Osteoblast (primary cell): ENCODE data around the gene GCAT. TPM values are rescaled to one million over a fixed set of nuclear protein-coding genes. Genes with fewer than 3 reads are reported as not detected.

ENCODE experiments used
- DNase-seq: peaks from one replicate; pipeline ENCODE4 v3.0.0; 2011; ENCODE audit warnings: low spot score, mixed read lengths; ENCODE audit not compliant: insufficient read length; ENCODE audit errors: missing footprints
- H2AFZ ChIP-seq: 2 replicates; pipeline ENCODE4 v1.6.0; 2011; ENCODE audit warnings: mild to moderate bottlenecking, low read length
- H3K27ac ChIP-seq: 2 replicates; pipeline ENCODE4 v1.5.1; 2011; ENCODE audit warnings: mild to moderate bottlenecking, low read depth, low read length, moderate library complexity
- H3K27me3 ChIP-seq: 2 replicates; pipeline ENCODE4 v1.6.0; 2012; ENCODE audit warnings: mild to moderate bottlenecking, control low read depth, inconsistent platforms, low read length, moderate library complexity; ENCODE audit not compliant: insufficient read depth
- H3K36me3 ChIP-seq: 2 replicates; pipeline ENCODE4 v1.5.1; 2011; ENCODE audit warnings: mild to moderate bottlenecking, low read length, control low read depth, moderate library complexity; ENCODE audit not compliant: insufficient read depth
- H3K4me1 ChIP-seq: 2 replicates; pipeline ENCODE4 v1.5.1; 2011; ENCODE audit warnings: mild to moderate bottlenecking, low read length, control low read depth, moderate library complexity; ENCODE audit not compliant: insufficient read depth
- H3K4me2 ChIP-seq: 2 replicates; pipeline ENCODE4 v1.6.0; 2011; ENCODE audit warnings: mild to moderate bottlenecking, low read length; ENCODE audit not compliant: insufficient read depth
- H3K4me3 ChIP-seq: fragments of 200-600 bp; sonication (generic); 3 replicates; pipeline ENCODE4 v1.5.1; 2012; ENCODE audit warnings: mild to moderate bottlenecking, low read length, inconsistent platforms; ENCODE audit not compliant: insufficient read depth
- H3K79me2 ChIP-seq: 2 replicates; pipeline ENCODE4 v1.6.0; 2012; ENCODE audit warnings: mild to moderate bottlenecking, low read length, control low read depth, inconsistent platforms; ENCODE audit not compliant: insufficient read depth
- H3K9me3 ChIP-seq: 2 replicates; pipeline ENCODE4 v1.5.1; 2011; ENCODE audit warnings: low read depth, low read length, control low read depth
- H4K20me1 ChIP-seq: 2 replicates; pipeline ENCODE4 v1.6.0; 2012; ENCODE audit warnings: mild to moderate bottlenecking, low read length, control low read depth; ENCODE audit not compliant: insufficient read depth
- CTCF ChIP-seq: IDR thresholded peaks from 2 replicates; pipeline ENCODE4 v1.5.1; 2011; ENCODE audit warnings: mild to moderate bottlenecking, low read depth, low read length, moderate library complexity; ENCODE audit errors: extremely low read depth
- total RNA-seq: library from RNA; depleted of rRNA; stranded (reverse); fragments of >200 nt; gene quantifications from 2 replicates; pipeline ENCODE4 v1.2.3, GENCODE V29; 2012

Gene GCAT
- total RNA-seq, 1 donor, result 26.8 TPM

- Histone ChIP-seq H2AFZ (no peak overlapping the region), H3K27ac (peak overlapping the region; percentile 77), H3K36me3 (peaks cover 36% of the 10 kb centered on the region), H3K79me2 (no peaks in the 10 kb centered on the region), H3K27me3 (no peaks in the 10 kb centered on the region), H3K4me2 (peak overlapping the region; percentile 60), H3K4me3 (peak overlapping the region; percentile 10), H3K4me1 (peaks cover 29% of the 10 kb centered on the region), H3K9me3 (no peaks in the 10 kb centered on the region), H4K20me1 (no peaks in the 10 kb centered on the region)
- DNase-seq, result peak; percentile 76
- no peak for TF ChIP-seq CTCF
These were observed 31.1 kb upstream of the GCAT start for GRCh38 chr22:37776639-37777005.

GRCh38 chr22:37777122-37777687, 30.5 kb upstream of the GCAT start:
- Histone ChIP-seq H3K4me2 (peak overlapping the region; percentile 60), H3K4me1 (peaks cover 35% of the 10 kb centered on the region), H2AFZ (no peak overlapping the region), H3K27ac (peak overlapping the region; percentile 77), H3K4me3 (peak overlapping the region; percentile 10), H4K20me1 (no peaks in the 10 kb centered on the region), H3K36me3 (peaks cover 30% of the 10 kb centered on the region), H3K9me3 (no peaks in the 10 kb centered on the region), H3K79me2 (no peaks in the 10 kb centered on the region), H3K27me3 (no peaks in the 10 kb centered on the region)
- TF ChIP-seq CTCF, result no peak
- DNase-seq, result peak; percentile 94

DNA sequence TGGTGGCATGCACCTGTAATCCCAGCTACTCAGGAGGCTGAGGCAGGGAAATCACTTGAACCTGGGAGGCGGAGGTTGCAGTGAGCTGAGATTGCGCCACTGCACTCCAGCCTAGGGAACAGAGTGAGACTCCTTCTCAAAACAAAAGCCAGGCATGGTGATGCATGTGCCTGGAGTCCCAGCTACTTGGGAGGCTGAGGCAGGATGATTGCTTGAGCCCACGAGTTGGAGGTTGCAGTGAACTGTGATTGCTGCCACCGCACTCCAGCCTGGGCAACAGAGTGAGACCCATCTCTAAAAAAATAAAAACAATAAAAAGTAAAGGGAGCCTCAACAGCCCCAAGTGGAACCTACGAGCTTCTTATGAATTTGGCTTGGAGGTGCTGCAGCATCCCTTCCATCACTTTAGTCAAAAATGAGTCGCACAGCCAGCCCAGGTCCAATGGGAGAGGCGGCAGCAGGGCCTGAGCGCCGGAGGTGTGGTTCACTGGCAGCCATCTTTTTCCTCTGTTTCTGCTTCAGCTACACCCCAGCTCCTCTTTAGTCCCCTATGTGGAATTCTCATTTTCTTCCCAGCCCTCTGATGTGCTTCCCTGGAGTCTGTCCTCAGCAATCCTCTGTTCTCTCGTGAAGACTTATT, 29.2 kb upstream of the GCAT start:
- H3K27me3 ChIP-seq, result no peaks in the 10 kb centered on the region
- H2AFZ ChIP-seq, result no peak overlapping the region
- no peaks in the 10 kb centered on the region for H3K9me3 ChIP-seq
- peaks cover 18% of the 10 kb centered on the region for H3K36me3 ChIP-seq
- no peaks in the 10 kb centered on the region for H3K79me2 ChIP-seq
- peak; percentile 61 for DNase-seq
- no peak for TF ChIP-seq CTCF
- H3K4me1 ChIP-seq, result peaks cover 40% of the 10 kb centered on the region
- no peak overlapping the region for H3K27ac ChIP-seq
- no peak overlapping the region for H3K4me2 ChIP-seq
- no peak overlapping the region for H3K4me3 ChIP-seq
- H4K20me1 ChIP-seq, result no peaks in the 10 kb centered on the region

DNA sequence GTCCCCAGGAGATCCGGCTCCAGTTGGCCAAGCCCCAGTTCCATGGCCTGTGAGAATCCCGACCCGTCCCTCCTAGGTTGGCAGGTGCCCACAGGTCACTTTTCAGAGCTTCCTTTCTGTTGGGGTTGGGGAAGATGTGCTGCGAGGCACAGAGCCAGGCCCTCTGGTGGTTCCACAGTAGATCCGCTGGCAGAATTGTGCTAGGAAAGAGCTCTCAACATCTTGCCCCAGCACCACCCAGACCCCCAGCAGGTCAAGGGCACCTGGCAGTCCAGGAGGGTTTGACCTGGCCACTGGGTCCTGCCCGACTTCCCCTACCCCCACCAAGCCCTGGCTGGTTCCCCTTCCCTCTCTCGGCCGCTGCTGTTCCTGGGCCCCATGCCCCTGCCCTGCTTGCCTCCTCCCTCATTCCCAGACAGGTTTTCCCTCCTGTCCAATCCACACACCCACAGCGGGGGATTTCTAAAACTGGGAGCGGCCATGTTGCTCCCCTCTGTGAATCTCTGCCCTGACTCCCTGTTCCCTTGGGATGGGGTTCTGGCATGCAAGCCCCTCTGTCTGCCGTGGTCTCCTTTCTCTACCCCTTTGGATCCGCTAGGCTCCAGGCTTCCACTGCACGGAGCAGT, 26.2 kb upstream of the GCAT start:
- no peak overlapping the region for H3K27ac ChIP-seq
- TF ChIP-seq CTCF, result peak; percentile 46
- H3K4me3 ChIP-seq, result no peak overlapping the region
- H3K79me2 ChIP-seq, result no peaks in the 10 kb centered on the region
- H3K27me3 ChIP-seq, result no peaks in the 10 kb centered on the region
- peak overlapping the region; percentile 12 for H3K4me2 ChIP-seq
- H3K36me3 ChIP-seq, result no peaks in the 10 kb centered on the region
- H3K9me3 ChIP-seq, result no peaks in the 10 kb centered on the region
- H2AFZ ChIP-seq, result no peak overlapping the region
- H3K4me1 ChIP-seq, result peaks cover 25% of the 10 kb centered on the region
- H4K20me1 ChIP-seq, result no peaks in the 10 kb centered on the region
- DNase-seq, result peak; percentile 94
